GM19043 (cell line): ENCODE measurements around the gene PSMA5.
A peak's percentile ranks its signal among the peaks of the same experiment; 100 is the strongest.
"Not testable (repeated sequence)": the region's sequence is repeated elsewhere in the genome, so short reads cannot be mapped to it uniquely, and the experiment has no call there.

Source experiments
- ATAC-seq: cut with Tn5 transposase; IDR thresholded peaks from one replicate; pipeline ENCODE4 v1.9.1; 2021; ENCODE audit warnings: low read depth; ENCODE audit not compliant: unreplicated experiment

PSMA5 gene

DNA sequence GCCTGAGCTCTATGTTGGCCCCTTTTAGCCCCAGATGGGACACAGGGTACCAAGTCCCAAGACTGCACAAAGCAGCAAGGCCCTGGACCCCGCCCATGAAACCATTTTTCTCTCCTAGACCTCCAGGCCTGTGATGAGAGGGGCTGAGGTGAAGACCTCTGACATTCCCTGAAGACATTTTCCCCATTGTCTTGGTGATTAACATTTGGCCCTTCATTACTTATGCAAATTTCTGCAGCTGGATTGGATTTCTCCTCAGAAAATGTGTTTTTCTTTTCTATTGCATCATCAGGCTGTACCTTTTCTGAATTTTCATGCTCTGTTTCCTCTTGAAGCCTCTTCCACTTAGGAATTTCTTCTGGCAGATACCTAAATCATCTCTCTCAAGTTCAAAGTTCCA, 8.2 kb upstream of the PSMA5 start:
- ATAC-seq = no peak

GRCh38 chr1:109433322-109433721, 7.1 kb upstream of the PSMA5 start:
- no peak for ATAC-seq

DNA sequence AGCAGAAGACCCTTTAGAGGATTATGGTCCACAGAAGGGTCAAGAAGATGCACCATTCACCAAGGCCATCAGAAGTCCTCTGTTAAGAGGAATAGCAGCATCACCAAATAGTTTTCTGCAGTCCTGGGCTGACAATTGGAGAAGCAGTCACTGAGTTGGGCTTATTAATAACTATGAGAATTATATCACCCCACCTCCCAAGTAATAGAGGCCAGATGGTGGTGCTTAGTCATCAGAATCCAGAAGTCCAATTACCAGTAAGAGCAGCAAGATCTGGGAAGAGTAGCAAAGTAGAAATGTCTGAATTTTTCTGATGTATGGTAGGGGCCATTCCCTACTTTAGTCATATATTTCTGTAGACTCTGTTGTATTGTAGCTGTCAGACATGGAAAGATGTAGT, 6.1 kb upstream of the PSMA5 start:
- ATAC-seq = no peak

- ATAC-seq = no peak
Observed at GRCh38 chr1:109427171-109427467, 871 bp upstream of the PSMA5 start.

GRCh38 chr1:109425391-109426280, 612 bp downstream of the PSMA5 start:
- peak; percentile 23 for ATAC-seq

DNA sequence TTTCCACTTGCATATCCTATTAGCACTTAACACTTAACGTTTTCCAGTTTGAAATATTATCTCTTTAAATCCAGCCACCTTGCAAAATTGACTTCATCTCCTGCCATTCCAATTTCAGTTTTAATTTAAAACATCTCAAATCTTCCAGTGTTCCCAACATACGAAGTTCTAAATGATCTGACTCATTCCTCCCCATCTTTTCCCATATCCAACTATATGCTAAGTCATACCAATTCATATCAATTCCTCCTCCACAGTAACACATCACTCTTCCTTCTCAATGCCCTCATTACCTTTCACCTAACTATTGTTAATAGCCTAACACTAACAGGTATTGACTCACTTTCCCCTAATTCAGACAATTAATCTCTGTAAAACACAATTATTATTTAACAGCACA, 2.8 kb downstream of the PSMA5 start:
- ATAC-seq = no peak

GRCh38 chr1:109412551-109412950, 13.7 kb downstream of the PSMA5 start:
- ATAC-seq = no peak

DNA sequence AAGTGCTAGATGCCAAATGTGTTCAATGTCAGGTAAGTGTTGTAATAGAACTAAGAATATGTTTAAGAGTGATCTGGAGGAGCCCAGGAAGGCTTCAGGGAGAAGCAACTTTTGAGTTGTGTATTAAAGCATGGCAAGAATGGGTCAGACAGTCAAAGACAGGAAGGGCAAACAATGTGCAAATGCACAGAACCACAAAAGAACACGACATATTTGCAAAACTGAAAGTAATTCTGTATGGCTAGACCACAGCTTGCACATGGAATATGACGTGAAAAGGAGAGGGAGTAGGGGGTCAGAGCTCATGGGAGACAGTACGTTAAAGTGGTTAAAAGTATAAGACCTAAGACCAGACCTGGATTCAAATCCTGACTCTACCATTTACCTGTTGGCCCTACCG, 21.4 kb downstream of the PSMA5 start:
- no peak for ATAC-seq

DNA sequence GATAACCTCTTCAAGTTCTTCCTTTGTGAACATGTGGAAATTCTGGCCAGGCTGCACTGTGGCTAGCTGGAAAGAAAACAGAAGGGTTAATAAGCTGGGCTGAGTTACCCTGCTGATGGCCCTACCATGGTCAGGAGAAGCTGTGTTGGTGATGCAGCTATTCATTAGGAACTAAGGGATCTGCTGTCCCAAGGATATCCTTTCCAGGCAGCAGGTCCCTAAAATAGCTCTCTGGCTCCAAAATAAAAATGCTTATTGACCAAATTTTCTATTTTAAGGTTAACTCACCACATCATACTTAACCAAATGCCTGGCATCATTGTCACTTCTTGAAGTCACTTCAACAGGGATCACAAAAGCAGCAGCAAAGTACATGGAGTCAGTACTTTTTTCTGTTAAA, 24.2 kb downstream of the PSMA5 start:
- ATAC-seq = no peak

DNA sequence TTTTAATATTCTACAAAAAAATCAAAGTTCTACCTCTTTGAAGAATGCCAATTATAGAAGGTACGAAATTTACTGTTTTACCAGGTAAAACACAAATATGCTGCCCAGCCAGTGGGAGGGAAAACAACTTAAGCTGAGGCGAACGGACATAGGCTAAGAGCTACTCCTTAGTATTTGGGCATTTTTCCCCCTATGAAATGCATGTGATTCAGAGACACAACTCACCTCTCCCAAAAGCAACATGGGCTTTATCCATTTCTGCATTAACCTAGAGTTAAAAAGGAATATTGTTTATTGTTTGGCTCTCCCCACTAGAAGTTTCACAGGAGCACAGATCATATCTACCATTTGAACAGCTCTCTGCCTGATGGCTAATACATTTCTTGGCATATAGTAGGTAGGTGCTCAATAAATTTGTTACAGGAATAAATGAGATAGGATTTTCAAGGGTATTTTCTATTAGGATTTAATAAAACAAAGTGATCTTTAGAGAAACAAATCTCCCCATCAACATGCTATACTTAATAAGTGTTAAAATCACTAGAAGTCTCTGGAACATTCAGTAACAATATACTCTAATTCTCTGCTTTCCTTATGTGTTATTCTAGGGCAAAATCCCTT, 26.1 kb downstream of the PSMA5 start:
- no peak for ATAC-seq

GRCh38 chr1:109399326-109399957, 26.8 kb downstream of the PSMA5 start:
- no peak for ATAC-seq

DNA sequence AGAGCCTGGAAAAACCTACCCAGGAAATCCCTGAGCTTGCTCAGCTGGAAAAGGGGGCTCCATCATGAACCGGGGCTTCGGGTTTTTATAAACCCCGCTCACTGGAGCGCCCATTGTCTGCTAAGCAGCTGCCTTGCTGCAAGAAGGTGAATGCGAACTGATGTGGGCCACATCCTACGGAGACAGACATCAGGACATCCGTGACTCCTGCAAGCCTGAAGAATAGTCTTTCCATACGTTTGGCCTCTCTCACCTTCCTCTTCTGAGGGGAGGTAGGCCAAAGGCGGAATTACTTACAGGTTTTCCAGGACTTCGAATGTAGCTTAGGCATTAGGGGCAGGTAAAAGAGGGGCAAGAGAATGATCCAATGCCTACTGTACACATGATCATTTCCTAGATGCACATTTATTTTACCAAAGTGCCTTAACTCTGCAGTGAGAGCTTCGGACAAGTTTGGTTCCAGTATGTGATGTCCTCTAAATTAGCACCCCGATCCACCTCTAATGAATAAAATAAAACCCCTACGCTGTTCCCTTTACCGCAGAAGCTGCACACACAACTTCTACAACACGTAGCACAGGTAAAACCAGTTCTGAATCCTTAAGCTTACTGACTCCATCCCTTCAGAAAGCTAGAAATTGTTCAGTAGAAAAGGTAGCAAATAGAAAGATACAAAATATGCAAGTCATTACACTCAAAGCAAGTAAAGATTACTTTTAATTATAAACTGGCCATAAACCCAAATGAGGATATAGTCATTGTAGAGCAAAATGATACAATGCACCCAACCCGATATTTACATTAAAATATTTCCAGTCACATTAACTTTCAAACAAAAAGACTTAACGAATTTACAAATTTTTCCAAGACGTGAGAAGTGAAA, 27.7 kb downstream of the PSMA5 start:
- ATAC-seq = no peak

DNA sequence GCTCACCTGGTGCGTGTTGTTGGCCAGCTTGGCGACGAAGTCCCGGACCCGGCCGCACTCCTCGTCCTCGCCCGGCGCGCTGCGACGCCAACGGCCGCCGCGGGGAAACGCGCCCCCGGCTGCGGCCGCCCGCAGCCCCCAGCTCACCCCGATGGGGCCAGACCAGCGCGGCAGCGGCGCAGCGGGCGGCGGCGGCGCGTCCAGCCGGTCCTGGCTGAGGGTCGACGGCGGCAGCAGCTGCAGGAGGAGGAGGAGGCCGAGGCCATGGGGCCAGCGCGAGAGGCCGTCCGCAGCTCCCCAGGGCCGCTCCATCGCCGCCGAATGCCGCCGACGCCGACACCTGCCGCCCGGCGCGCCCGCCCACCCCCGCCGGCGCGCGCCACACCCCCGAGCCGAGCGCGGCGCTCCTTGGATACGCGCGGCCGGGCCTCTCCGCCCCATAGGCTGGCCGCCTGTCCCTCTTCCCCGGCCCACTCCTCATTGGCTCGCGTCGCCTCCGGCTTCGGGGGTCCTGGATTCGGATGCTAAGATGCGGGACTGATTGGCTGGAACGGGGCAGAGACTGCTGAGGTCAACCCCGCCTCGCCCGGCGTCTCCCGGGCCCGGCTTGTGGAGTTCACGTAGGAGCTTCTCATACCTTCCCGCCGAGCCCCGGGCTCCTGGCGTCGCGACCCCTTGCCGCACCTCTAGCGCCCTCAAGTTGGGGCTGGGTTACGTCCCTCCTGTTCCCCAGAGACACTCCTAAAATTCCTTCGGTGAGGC, 28.5 kb downstream of the PSMA5 start, which contains the start of gene SORT1:
Gene SORT1, minus strand, starts transcription at position 338 of the 762 bp plus-strand sequence. Its CDS starts 26 bp downstream, at position 312.
- ATAC-seq = peak; percentile 70

DNA sequence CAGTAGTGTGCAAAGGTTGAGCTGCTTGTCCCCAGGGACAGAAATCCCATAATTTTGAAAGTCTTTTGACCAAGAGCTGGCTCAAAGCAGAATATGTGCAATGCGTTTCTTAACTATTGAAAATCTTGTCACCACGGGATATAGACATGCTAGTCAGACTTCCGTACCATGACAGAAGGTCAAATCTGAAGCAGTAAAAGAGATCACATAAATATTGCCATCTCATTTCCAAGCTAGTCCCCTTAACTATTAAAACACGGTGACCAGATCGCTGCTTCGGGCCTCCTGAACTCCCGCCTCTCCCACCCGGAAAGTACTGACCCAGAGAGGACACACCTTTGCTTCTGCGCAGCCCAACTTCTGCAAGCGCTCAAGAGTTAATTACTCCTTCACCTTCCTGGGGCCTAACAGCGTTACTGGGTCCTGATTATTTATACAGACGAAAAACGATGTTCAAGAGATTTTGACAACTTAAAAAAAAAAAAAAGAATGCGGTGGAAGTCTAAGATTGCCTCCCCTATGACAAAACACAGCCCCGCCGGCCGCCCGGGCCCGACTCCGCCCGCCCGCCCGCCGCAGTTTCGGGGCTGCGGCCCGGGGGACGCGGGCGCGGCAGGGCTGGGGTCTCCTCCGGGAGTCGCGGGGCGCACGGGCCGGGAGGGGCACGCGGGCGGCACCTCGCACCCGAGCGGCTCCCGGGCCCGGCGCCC, 29.2 kb downstream of the PSMA5 start:
- ATAC-seq = no peak

GRCh38 chr1:109396513-109396839, 29.8 kb downstream of the PSMA5 start:
- ATAC-seq = no peak

- no peak for ATAC-seq
Observed at GRCh38 chr1:109395602-109396512, 30.4 kb downstream of the PSMA5 start.

- not testable (repeated sequence) for ATAC-seq
Observed at GRCh38 chr1:109395282-109395599, 31.0 kb downstream of the PSMA5 start.

DNA sequence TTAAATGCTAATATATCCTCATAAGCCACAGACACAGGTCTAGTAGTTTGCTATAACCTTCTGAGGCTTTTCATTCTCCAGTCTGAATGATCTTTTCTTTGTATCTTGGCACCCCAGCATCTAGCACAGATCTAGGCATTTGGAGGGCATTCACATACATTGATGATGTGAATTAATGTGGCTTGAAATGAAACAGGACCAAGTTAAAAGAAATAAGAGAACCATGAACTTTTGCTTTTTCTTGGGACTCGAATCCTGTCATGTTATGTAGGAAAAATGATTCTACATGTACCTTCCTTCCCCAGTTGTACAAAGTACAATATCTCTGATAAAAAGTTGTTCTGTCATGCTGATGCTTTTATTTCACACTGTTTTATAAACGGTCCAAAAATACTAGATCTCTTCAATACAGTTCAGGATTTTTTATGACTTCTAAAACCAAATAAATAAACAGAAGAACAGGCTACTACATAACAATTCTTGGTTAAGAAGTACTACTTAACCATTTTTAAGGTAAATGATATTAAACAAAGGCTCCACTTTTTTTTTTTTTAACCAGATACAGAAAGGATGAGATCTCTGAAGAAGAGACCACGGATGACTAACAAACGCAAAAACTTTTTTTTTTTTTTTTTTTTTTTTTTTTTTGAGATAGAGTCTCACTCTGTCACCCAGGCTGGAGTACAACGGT, 31.5 kb downstream of the PSMA5 start:
- no peak for ATAC-seq
